Fibroblast of pulmonary artery (primary cell): Measurements from ENCODE around the gene CARD9.

Experiments
- DNase-seq: peaks from one replicate; pipeline ENCODE4 v3.0.0-alpha.2; 2010; ENCODE audit warnings: low read depth
- H3K4me3 ChIP-seq: replicated peaks from 2 replicates; pipeline ENCODE4 v1.5.1; 2011; ENCODE audit warnings: low read depth, mild to moderate bottlenecking, control low read depth, low read length, moderate library complexity
- CTCF ChIP-seq: IDR thresholded peaks from 2 replicates; pipeline ENCODE4 v1.5.1; 2011; ENCODE audit warnings: mild to moderate bottlenecking, control low read depth, low read length, inconsistent platforms; ENCODE audit errors: missing control alignments

CARD9 gene

GRCh38 chr9:136346157-136346481 is 27.4 kb downstream of the CARD9 start:
- no peak overlapping the region for H3K4me3 ChIP-seq
- DNase-seq: no peak
- TF ChIP-seq CTCF: no peak

GRCh38 chr9:136345281-136346156 is 27.9 kb downstream of the CARD9 start:
- peak; percentile 40 for DNase-seq
- no peak overlapping the region for H3K4me3 ChIP-seq

GRCh38 chr9:136344544-136345280 is 28.8 kb downstream of the CARD9 start:
- no peak overlapping the region for H3K4me3 ChIP-seq
- no peak for DNase-seq
- no peak for TF ChIP-seq CTCF

More at GRCh38 chr9:136345281-136346156, 27.9 kb downstream of the CARD9 start:
- peak; percentile 45 for TF ChIP-seq CTCF

DNA sequence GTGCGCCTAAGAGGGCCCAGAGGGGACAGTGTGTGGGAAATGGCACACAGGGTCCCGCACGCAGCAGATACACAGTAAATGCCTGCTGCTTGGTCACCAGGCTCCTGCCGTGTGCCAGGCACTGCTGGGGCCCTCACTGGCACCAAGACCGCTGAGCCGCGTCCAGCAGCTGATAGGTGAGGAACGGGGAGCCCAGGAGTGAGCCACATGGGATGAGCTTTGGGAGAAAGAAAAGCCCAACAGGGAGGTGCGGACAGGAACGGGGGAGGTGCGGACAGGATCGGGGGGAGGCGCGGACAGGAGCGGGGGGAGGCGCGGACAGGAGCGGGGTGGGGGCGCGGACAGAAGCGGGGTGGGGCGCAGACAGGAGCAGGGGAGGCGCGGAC is 29.6 kb downstream of the CARD9 start:
- no peak for TF ChIP-seq CTCF
- DNase-seq: no peak
- H3K4me3 ChIP-seq: no peak overlapping the region

DNA sequence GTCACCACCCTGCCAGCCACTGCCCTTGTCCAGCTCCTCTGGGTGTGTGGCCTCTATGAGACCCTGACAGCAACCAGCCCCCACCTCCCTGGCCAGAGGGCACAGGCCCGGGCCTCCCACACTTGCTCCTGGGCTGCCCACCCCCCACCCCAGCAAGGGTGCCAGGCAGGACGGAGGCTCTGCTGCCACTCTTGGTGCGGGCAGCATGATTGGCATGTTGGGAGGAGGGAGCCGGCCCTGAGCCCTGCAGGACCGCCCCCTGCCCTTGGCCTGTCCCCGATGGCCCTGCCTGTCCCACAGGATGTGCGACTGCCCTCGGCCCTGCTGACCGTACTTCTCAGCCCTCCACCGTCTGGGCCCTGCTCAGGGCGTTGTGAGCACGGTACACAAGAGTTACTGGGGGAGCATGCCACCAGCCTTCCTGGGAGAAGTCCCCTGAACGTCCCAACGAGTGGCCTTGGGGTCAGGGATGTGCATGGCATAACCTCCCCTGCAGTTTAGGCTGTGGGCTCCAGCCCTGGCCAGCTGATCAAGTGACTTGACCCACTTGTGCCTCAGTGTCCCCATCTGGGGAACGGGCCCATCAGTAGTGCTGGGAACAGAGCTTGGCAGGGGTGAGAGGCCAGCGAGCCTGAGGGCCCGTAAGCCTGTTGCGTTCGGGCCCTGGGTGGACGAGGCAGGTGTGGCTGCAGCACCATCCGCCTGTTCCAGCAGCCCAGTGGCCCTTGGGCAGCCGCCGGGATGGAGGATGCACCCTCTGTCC is 30.2 kb downstream of the CARD9 start:
- no peak for TF ChIP-seq CTCF
- no peak overlapping the region for H3K4me3 ChIP-seq
- no peak for DNase-seq

- TF ChIP-seq CTCF: no peak
- DNase-seq: peak; percentile 71
- H3K4me3 ChIP-seq: no peak overlapping the region
Measured at GRCh38 chr9:136342181-136343120, 31.0 kb downstream of the CARD9 start.
